NCI-H748 (cell line): ENCODE measurements around the gene TAF7L.

Experiments used
- DNase-seq: peaks from one replicate; lab custom pipeline; 2025; ENCODE audit not compliant: unreplicated experiment; lab: John Stamatoyannopoulos, UW

Gene TAF7L

DNA sequence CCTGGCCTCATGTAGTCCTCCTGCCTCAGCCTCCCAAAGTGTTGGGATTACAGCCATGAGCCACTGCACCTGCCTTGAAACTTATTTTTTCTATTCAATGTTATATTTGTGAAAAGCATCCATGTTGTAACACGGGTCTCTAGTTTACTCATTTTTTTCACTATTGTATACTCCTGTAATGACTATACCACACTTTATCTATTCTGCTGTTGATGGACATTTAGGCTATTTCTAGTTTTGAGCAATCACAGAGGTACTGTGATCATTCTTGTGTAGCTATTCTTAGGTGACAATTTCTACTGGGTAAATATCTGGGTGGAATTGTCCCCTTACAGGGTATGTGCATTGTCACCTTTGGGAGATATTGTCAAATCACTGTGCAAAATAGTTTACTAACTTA lies 67.9 kb downstream of the TAF7L start:
- DNase-seq = no peak

- DNase-seq = no peak
Measured at GRCh38 chrX:101220662-101221260, 70.4 kb downstream of the TAF7L start.

- no peak for DNase-seq
Measured at GRCh38 chrX:101219864-101220346, 71.2 kb downstream of the TAF7L start.

DNA sequence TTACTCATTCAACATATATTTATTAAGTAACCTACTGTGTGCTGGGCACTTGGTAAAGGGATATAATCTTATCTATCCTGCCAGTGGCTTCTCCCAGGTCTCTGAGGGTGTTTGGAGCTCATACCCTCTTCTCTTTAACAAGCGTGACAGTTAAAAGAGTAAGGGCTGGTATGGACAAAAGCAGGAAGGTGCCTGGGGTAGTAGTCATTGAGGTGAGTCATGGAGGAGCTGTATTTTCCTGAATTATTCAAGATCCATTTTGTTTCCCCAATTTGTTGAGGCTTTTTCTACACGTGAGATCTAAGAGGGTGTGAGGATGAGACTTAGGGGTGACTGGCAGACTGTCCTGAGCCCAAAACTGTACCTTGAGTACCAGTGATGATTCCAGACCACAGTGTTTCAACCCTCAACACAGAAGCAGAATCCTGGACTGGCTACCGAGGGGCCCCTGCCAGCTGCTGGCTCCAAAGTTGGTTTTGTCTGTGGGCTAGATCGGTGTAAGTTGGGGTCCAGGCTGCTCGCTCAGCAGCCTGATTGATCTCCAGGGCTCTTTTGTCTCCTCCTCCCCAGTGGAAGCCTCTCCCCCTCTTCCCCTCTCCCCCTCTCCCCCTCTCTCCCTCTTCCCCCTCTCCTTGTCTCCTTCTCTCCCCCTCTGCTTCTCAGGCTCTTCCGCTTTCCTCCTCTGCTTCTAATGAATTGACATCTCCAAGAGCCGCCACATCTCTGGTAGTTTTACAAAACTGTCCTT lies 71.8 kb downstream of the TAF7L start, which contains the start of gene DRP2:
Gene DRP2, plus strand, starts transcription at position 671 of the 748 bp plus-strand sequence. CDS start 11,862 bp downstream, outside the sequence.
- DNase-seq = no peak
